ENCODE data around the gene SUMO2. TPM values are rescaled to one million over a fixed set of nuclear protein-coding genes. Genes with fewer than 3 reads are reported as not detected.

The SUMO2 gene
- total and polyA plus RNA-seq, 2 of the 13 experiments (the other 11 are each of a cell fraction or from before 2014, with no cell fraction given): 337 to 553 TPM

DNA sequence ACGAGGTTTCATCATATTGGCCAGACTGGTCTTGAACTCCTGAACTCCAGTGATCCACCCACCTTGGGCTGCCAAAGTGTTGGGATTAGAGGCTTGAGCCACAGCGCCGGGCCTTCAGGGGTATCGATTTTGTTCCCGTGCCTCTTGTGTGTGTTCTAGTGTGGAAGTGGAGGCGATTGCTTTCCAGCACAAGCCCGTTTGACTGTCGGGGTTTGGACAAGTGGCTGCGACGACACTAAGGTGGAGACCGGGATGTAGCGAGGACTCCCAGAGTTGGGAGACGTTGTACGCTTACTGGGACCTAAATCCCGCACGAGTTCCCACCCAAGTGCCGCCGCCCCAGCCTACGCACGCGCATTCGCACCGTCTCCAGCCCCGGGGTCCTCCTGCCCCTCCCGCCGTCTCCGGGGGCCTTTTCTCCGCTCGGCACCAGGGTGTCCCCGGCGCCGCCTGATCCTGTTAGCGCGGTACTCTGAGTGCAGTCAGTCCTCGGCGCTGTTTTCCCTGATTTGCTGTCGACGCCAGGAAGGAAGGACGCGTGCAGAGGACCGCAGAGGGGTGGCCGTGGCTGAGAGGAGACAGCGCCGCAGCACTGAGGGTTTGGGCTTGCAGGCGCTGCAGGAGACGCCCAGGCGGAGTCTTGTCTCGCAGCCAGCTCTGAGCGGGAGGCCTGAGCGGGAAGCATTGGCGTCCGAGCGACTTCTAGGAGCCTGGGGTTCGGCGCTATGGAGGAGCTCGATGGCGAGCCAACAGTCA is 22.5 kb upstream of the SUMO2 start, which contains the start of gene NUP85 (continued):
- TF ChIP-seq, protein P1, sequence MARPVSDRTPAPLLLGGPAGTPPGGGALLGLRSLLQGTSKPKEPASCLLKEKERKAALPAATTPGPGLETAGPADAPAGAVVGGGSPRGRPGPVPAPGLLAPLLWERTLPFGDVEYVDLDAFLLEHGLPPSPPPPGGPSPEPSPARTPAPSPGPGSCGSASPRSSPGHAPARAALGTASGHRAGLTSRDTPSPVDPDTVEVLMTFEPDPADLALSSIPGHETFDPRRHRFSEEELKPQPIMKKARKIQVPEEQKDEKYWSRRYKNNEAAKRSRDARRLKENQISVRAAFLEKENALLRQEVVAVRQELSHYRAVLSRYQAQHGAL (CRISPR knock-in tag; IDR thresholded peaks at IDR 0.05; ENCODE audit: not compliant biosample characterization): no peak
- TF ChIP-seq SIN3B (IDR thresholded peaks at IDR 0.05; ENCODE audit: low read length) (peak; percentile 91), ATAD3A (CRISPR knock-in tag; IDR thresholded peaks at IDR 0.05) (peak; percentile 78; the same call in 1 of the 2 replicates), ZNF24 (IDR thresholded peaks at IDR 0.05) (no peak; the same call in 1 of the 2 replicates), PHF8 (CRISPR knock-in tag; IDR thresholded peaks at IDR 0.05) (peak; percentile 80), RFX1 (IDR thresholded peaks at IDR 0.05) (no peak), ELF1 (CRISPR knock-in tag; IDR thresholded peaks at IDR 0.05) (peak; percentile 76), MEIS1 (CRISPR knock-in tag; IDR thresholded peaks at IDR 0.05; ENCODE audit: borderline replicate concordance) (peak; percentile 76; the same call in 1 of the 2 replicates), GFI1 (CRISPR knock-in tag; IDR thresholded peaks at IDR 0.05; ENCODE audit: borderline replicate concordance) (peak; percentile 80; the same call in 1 of the 2 replicates), ZNF749 (CRISPR knock-in tag; IDR thresholded peaks at IDR 0.05; ENCODE audit: borderline replicate concordance) (no peak; the same call in 1 of the 2 replicates), ZNF12 (CRISPR knock-in tag; IDR thresholded peaks at IDR 0.05) (peak; percentile 45; the same call in 1 of the 2 replicates), NFRKB (IDR thresholded peaks at IDR 0.05) (no peak), ZNF432 (CRISPR knock-in tag; IDR thresholded peaks at IDR 0.05; ENCODE audit: borderline replicate concordance) (no peak), ZNF282 (IDR thresholded peaks at IDR 0.05; ENCODE audit: partially characterized antibody) (no peak), MYC (CRISPR knock-in tag; IDR thresholded peaks at IDR 0.05; ENCODE audit: borderline replicate concordance) (peak; percentile 88), RBM22 (optimal IDR thresholded peaks at IDR 0.05; ENCODE audit: low read length) (no peak)
- TF ChIP-seq, protein P2, sequence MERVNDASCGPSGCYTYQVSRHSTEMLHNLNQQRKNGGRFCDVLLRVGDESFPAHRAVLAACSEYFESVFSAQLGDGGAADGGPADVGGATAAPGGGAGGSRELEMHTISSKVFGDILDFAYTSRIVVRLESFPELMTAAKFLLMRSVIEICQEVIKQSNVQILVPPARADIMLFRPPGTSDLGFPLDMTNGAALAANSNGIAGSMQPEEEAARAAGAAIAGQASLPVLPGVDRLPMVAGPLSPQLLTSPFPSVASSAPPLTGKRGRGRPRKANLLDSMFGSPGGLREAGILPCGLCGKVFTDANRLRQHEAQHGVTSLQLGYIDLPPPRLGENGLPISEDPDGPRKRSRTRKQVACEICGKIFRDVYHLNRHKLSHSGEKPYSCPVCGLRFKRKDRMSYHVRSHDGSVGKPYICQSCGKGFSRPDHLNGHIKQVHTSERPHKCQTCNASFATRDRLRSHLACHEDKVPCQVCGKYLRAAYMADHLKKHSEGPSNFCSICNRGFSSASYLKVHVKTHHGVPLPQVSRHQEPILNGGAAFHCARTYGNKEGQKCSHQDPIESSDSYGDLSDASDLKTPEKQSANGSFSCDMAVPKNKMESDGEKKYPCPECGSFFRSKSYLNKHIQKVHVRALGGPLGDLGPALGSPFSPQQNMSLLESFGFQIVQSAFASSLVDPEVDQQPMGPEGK (CRISPR knock-in tag; IDR thresholded peaks at IDR 0.05): peak; percentile 17
- TF ChIP-seq, protein P3, sequence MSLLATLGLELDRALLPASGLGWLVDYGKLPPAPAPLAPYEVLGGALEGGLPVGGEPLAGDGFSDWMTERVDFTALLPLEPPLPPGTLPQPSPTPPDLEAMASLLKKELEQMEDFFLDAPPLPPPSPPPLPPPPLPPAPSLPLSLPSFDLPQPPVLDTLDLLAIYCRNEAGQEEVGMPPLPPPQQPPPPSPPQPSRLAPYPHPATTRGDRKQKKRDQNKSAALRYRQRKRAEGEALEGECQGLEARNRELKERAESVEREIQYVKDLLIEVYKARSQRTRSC (CRISPR knock-in tag; IDR thresholded peaks at IDR 0.05; ENCODE audit: low read depth): no peak; the same call in 1 of the 2 replicates
- TF ChIP-seq, protein P4, sequence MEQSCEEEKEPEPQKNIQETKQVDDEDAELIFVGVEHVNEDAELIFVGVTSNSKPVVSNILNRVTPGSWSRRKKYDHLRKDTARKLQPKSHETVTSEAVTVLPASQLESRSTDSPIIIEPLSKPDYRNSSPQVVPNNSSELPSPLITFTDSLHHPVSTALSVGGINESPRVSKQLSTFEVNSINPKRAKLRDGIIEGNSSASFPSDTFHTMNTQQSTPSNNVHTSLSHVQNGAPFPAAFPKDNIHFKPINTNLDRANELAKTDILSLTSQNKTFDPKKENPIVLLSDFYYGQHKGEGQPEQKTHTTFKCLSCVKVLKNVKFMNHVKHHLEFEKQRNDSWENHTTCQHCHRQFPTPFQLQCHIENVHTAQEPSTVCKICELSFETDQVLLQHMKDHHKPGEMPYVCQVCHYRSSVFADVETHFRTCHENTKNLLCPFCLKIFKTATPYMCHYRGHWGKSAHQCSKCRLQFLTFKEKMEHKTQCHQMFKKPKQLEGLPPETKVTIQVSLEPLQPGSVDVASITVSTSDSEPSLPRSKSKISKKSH (CRISPR knock-in tag; IDR thresholded peaks at IDR 0.05; ENCODE audit: borderline replicate concordance): peak; percentile 71
- TF ChIP-seq, protein P5, sequence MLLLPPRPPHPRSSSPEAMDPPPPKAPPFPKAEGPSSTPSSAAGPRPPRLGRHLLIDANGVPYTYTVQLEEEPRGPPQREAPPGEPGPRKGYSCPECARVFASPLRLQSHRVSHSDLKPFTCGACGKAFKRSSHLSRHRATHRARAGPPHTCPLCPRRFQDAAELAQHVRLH (CRISPR knock-in tag; IDR thresholded peaks at IDR 0.05; ENCODE audit: borderline replicate concordance, low read depth): peak; percentile 98; the same call in 1 of the 2 replicates

Measured in HepG2 (cell line).